Activated CD8-positive, alpha-beta T cell treated with anti-CD3 and anti-CD28 coated beads, Interleukin-2, amount 10 ng/mL, durations not matched to agents 7 days and 5 days (primary cell): Measurements from ENCODE around the gene NMUR1. TPM values are rescaled to one million over a fixed set of nuclear protein-coding genes. Genes with fewer than 3 reads are reported as not detected.

Experiments used
- ATAC-seq: fragments of 150-1000 bp; cut with Tn5 transposase; one replicate; pipeline ENCODE4 v1.10.0; 2021; ENCODE audit warnings: moderate library complexity
- CTCF ChIA-PET: fragments of 350-600 bp; sonication (Branson Sonifier 250); formaldehyde crosslinking; loops from one replicate; lab custom pipeline; 2021; ENCODE audit warnings: antibody characterized with exemption; lab: Charles Lee
- POLR2A ChIA-PET: fragments of 350-600 bp; sonication (Branson Sonifier 250); formaldehyde crosslinking; loops from one replicate; lab custom pipeline; 2021; ENCODE audit warnings: antibody characterized with exemption; lab: Charles Lee
- DNase-seq: peaks from one replicate; pipeline ENCODE4 v3.0.0-alpha.2; 2020
- H3K27ac Mint-ChIP-seq: one replicate; pipeline ENCODE4 v1.8.0; 2021; ENCODE audit warnings: mild to moderate bottlenecking, mixed read lengths
- H3K27me3 Mint-ChIP-seq: one replicate; pipeline ENCODE4 v1.8.0; 2021; ENCODE audit warnings: low read depth, mixed read lengths
- H3K36me3 Mint-ChIP-seq: one replicate; pipeline ENCODE4 v1.8.0; 2021; ENCODE audit warnings: low read depth, mixed read lengths
- H3K4me1 Mint-ChIP-seq: one replicate; pipeline ENCODE4 v1.8.0; 2021; ENCODE audit warnings: low read depth, mixed read lengths
- H3K4me3 Mint-ChIP-seq: one replicate; pipeline ENCODE4 v1.8.0; 2021; ENCODE audit warnings: mild to moderate bottlenecking, mixed read lengths
- H3K9me3 Mint-ChIP-seq: one replicate; pipeline ENCODE4 v1.8.0; 2022; ENCODE audit warnings: mixed read lengths; ENCODE audit not compliant: insufficient read depth
- total RNA-seq, 2 experiments: library from RNA; stranded (reverse); gene quantifications; one replicate each; pipeline ENCODE4 v1.2.3, GENCODE V29; 2021

Gene NMUR1
- total RNA-seq, 2 experiments from 2014 or later = 0.95 to 0.99 TPM

DNA sequence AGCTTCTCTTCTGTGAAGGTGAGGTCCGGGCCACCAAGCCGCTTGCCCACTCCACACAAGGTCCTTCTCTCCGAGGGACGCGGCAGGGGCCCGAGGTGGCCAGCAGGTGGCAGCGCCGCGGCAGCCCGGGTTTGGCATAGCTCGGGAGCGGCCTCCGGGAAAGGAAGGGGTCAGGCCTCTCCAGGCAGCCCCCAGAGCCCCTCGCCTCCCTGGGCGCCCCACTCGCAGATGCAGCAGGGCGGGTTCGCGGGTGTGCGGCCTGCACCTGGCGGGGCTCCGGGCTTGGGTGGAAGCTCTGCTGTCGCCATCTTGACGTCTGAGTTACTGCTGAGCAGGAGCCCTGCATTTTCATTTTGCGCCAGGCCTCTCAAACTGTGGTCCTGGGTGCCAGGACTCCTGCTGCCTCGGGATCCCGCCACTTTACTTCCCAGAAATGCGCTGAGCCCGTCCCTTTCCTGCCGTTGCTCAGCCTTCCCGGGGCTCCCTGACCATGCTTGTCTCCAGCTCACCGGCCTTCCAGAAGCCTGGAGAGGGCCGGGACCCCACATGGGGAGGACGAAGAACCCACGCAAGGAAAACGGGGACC is 47.3 kb downstream of the NMUR1 start:
- H3K9me3 Mint-ChIP-seq = no peaks in the 10 kb centered on the region
- CTCF ChIA-PET = interaction anchor here (0.7 to 6.1 kb wide), 27 partner anchors 9 to 358 kb away, joined by 3 to 107 read pairs (median 4); partner anchors contain the start of genes HTR2B and NCL
- DNase-seq (peak; percentile 77), ATAC-seq (peak; percentile 90)
- H3K4me3 Mint-ChIP-seq = peak overlapping the region; percentile 75
- peaks cover 5% of the 10 kb centered on the region for H3K27me3 Mint-ChIP-seq
- peaks cover 20% of the 10 kb centered on the region for H3K4me1 Mint-ChIP-seq
- H3K36me3 Mint-ChIP-seq = no peaks in the 10 kb centered on the region
- peak overlapping the region; percentile 88 for H3K27ac Mint-ChIP-seq
- POLR2A ChIA-PET = interaction anchor here (0.6 to 4.9 kb wide), 6 partner anchors 16 to 224 kb away, joined by 3 to 54 read pairs (median 4); partner anchors contain the start of gene NCL

- Mint-ChIP-seq H3K4me1 (peaks cover 17% of the 10 kb centered on the region), H3K9me3 (no peaks in the 10 kb centered on the region), H3K36me3 (no peaks in the 10 kb centered on the region), H3K27me3 (peaks cover 2% of the 10 kb centered on the region), H3K4me3 (no peak overlapping the region), H3K27ac (no peak overlapping the region)
- CTCF ChIA-PET = interaction anchor here (1.7 to 6.1 kb wide), 7 partner anchors 12 to 120 kb away, joined by 4 to 107 read pairs (median 15); partner anchors contain the start of gene NCL
- no peak for ATAC-seq
- DNase-seq = no peak
- POLR2A ChIA-PET = interaction anchor here (4.9 kb wide), 1 partner anchor 16 kb away, joined by 54 read pairs; the partner anchor contains the start of gene NCL
These were observed 49.5 kb downstream of the NMUR1 start for GRCh38 chr2:231480781-231481180.

DNA sequence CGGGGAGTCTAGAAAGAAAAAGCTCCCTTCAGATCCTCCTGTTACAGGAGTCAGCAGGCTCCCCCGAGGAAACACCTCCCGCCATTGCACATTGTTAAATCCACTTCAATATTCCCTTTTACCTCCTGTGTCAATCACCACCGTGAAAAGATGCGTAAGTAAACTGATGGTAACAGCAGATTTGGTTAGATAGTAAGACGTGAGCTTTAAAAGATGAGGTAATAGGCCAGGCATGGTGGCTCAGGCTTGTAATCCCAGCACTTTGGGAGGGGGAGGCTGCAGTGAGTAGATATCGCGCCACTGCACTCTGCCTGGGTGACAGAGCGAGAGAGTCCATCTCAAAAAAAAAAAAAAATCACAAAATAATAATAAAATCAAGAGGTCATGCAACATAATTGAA is 50.8 kb downstream of the NMUR1 start:
- ChIA-PET CTCF (interaction anchor here (2.2 to 6.1 kb wide), 2 partner anchors 13 to 22 kb away, joined by 8 to 107 read pairs; partner anchors contain the start of gene NCL), POLR2A (interaction anchor here (1.1 kb wide), 1 partner anchor 15 kb away, joined by 5 read pairs; the partner anchor contains the start of gene NCL)
- no peaks in the 10 kb centered on the region for H3K36me3 Mint-ChIP-seq
- H3K27ac Mint-ChIP-seq = no peak overlapping the region
- ATAC-seq (no peak), DNase-seq (no peak)
- peaks cover 2% of the 10 kb centered on the region for H3K27me3 Mint-ChIP-seq
- H3K4me1 Mint-ChIP-seq = peaks cover 17% of the 10 kb centered on the region
- H3K4me3 Mint-ChIP-seq = no peak overlapping the region
- H3K9me3 Mint-ChIP-seq = no peaks in the 10 kb centered on the region

DNA sequence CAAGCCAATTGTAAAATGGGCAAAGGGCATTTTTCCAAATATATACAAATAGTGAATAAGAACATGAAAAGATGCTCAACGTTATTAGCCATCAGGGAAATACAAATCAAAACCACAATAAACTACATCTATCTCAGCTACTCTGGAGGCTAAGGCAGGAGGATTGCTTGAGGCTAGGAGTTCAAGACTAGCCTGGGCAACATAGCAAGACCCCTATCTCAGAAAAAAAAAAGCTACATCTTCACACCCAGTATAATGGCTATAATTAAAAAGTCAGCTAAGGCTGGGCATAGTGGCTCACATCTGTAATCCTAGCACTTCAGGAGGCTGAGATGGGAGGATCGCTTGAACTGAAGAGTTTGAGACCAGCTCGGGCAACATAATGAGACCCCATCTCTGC is 53.3 kb downstream of the NMUR1 start:
- Mint-ChIP-seq H3K9me3 (no peaks in the 10 kb centered on the region), H3K4me3 (no peak overlapping the region), H3K27me3 (peaks cover 2% of the 10 kb centered on the region), H3K4me1 (peaks cover 5% of the 10 kb centered on the region), H3K27ac (no peak overlapping the region), H3K36me3 (no peaks in the 10 kb centered on the region)
- CTCF ChIA-PET = interaction anchor here (1.8 to 2.1 kb wide), 3 partner anchors 10 to 25 kb away, joined by 5 to 8 read pairs (median 5); partner anchors contain the start of gene NCL
- DNase-seq (no peak), ATAC-seq (no peak)
- POLR2A ChIA-PET = interaction anchor here (4.9 kb wide), 1 partner anchor 13 kb away, joined by 25 read pairs; the partner anchor contains the start of gene NCL

DNA sequence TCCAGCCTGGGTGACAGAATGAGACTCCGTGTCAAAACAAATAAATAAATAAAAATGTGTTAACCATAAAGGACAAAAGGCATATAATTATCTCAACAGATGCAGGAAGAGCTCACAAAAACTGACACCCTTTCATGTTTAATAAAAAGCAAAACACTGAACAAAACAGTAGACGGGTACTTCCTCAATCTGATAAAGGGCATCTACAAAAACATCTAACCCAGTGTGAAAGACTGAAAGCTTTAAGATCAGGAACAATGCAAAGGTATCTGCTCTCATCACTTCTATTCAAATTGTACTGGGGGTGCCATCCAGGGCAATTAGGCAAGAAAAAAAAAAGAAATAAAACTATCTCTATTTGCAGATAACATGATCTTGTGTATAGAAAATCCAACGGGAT is 54.3 kb downstream of the NMUR1 start:
- no peak for ATAC-seq
- Mint-ChIP-seq H3K4me1 (peaks cover 3% of the 10 kb centered on the region), H3K27me3 (peaks cover 2% of the 10 kb centered on the region), H3K9me3 (no peaks in the 10 kb centered on the region), H3K4me3 (no peak overlapping the region), H3K27ac (no peak overlapping the region), H3K36me3 (no peaks in the 10 kb centered on the region)
- ChIA-PET CTCF (interaction anchor here (0.7 to 2.1 kb wide), 6 partner anchors 9 to 393 kb away, joined by 3 to 8 read pairs (median 4); partner anchors contain the start of gene NCL), POLR2A (interaction anchor here (4.9 kb wide), 1 partner anchor 12 kb away, joined by 25 read pairs; the partner anchor contains the start of gene NCL)
- no peak for DNase-seq

Other genes starting within 250 kb of the NMUR1 start
- gene B3GNT7, start 134.7 kb downstream of the NMUR1 start, total RNA-seq = under 1 TPM; 0.26 to 0.34 TPM
- gene NCL, start 66.0 kb downstream of the NMUR1 start, total RNA-seq = 100 to 1,000 TPM; 665 to 686 TPM
- gene TEX44, start 62.4 kb upstream of the NMUR1 start, total RNA-seq = not detected
- 1,000 to 10,000 TPM; 1,769 to 1,842 TPM for gene PTMA, start 178.1 kb upstream of the NMUR1 start, total RNA-seq